OCI-LY1 (cell line): ENCODE data around the gene VAV2.

ENCODE experiments used
- EZH2 ChIP-seq: fragments of 200-600 bp; sonication (generic), shearing (Covaris generic); IDR thresholded peaks from 2 replicates; pipeline ENCODE4 v1.8.0; 2017; ENCODE audit warnings: borderline replicate concordance, mixed run types, mild to moderate bottlenecking, antibody characterized with exemption, low read length, moderate library complexity, mixed read lengths
- TF ChIP-seq, protein P1 (sequence below): fragments of 200-600 bp; sonication (generic), shearing (Covaris generic); IDR thresholded peaks from 2 replicates; pipeline ENCODE4 v1.5.1; 2017; ENCODE audit warnings: mild to moderate bottlenecking, antibody characterized with exemption, low read length, moderate library complexity, mixed read lengths

DNA sequence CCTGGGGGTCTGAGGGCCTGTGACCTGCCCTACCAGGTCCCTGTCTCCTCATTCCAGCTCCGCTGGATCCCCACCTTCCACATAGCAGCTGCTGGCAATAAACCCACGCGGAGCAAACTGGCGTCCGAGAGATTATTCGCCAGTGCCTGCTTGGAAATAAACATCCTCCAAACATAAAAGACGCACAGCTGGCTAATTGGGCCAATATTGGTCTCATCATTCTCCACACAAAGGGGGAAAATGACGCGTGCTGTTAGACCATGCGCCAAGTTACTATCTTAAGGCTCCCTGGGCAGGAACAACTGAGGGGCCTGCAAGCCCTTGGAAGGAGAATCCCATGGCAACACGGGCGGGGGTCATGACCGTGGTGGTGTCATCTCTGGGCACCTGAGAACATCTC, 180.7 kb downstream of the VAV2 start:
- TF ChIP-seq, protein P1, sequence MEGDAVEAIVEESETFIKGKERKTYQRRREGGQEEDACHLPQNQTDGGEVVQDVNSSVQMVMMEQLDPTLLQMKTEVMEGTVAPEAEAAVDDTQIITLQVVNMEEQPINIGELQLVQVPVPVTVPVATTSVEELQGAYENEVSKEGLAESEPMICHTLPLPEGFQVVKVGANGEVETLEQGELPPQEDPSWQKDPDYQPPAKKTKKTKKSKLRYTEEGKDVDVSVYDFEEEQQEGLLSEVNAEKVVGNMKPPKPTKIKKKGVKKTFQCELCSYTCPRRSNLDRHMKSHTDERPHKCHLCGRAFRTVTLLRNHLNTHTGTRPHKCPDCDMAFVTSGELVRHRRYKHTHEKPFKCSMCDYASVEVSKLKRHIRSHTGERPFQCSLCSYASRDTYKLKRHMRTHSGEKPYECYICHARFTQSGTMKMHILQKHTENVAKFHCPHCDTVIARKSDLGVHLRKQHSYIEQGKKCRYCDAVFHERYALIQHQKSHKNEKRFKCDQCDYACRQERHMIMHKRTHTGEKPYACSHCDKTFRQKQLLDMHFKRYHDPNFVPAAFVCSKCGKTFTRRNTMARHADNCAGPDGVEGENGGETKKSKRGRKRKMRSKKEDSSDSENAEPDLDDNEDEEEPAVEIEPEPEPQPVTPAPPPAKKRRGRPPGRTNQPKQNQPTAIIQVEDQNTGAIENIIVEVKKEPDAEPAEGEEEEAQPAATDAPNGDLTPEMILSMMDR: no peak
- no peak for TF ChIP-seq EZH2
